Nephron progenitor cell (in vitro differentiated cells): Measurements from ENCODE around the gene SLC2A6.

Source experiments
- DNase-seq: peaks from one replicate; pipeline ENCODE4 v3.0.0; 2021
- H3K27ac Mint-ChIP-seq: 2 replicates; pipeline ENCODE4 v1.8.0; 2021; ENCODE audit warnings: mild to moderate bottlenecking, moderate library complexity, mixed read lengths
- H3K27me3 Mint-ChIP-seq: 2 replicates; pipeline ENCODE4 v1.8.0; 2021; ENCODE audit warnings: mild to moderate bottlenecking, low read depth, mixed read lengths; ENCODE audit not compliant: poor library complexity
- H3K36me3 Mint-ChIP-seq: 2 replicates; pipeline ENCODE4 v1.8.0; 2021; ENCODE audit warnings: low read depth, mixed read lengths
- H3K4me1 Mint-ChIP-seq: 2 replicates; pipeline ENCODE4 v1.8.0; 2021; ENCODE audit warnings: mixed read lengths
- H3K4me3 Mint-ChIP-seq: 2 replicates; pipeline ENCODE4 v1.8.0; 2021; ENCODE audit warnings: mild to moderate bottlenecking, moderate library complexity, mixed read lengths
- H3K9me3 Mint-ChIP-seq: 2 replicates; pipeline ENCODE4 v1.8.0; 2021; ENCODE audit warnings: mild to moderate bottlenecking, moderate library complexity, mixed read lengths
- CTCF ChIP-seq: fragments of 200-600 bp; sonication (generic); IDR thresholded peaks from 2 replicates; pipeline ENCODE4 v1.5.0; 2021; ENCODE audit warnings: antibody characterized with exemption

SLC2A6 gene

GRCh38 chr9:133448487-133448972 is 30.4 kb downstream of the SLC2A6 start:
- DNase-seq = no peak
- H3K27ac Mint-ChIP-seq = no peak overlapping the region
- H3K9me3 Mint-ChIP-seq = no peaks in the 10 kb centered on the region
- H3K36me3 Mint-ChIP-seq = no peaks in the 10 kb centered on the region
- peaks cover 12% of the 10 kb centered on the region for H3K27me3 Mint-ChIP-seq
- TF ChIP-seq CTCF = no peak
- no peak overlapping the region for H3K4me3 Mint-ChIP-seq
- peaks cover 11% of the 10 kb centered on the region for H3K4me1 Mint-ChIP-seq

GRCh38 chr9:133445293-133445969 is 33.5 kb downstream of the SLC2A6 start:
- Mint-ChIP-seq H3K4me3 (no peak overlapping the region), H3K27me3 (peaks cover 6% of the 10 kb centered on the region), H3K9me3 (no peaks in the 10 kb centered on the region), H3K36me3 (no peaks in the 10 kb centered on the region), H3K4me1 (peaks cover 18% of the 10 kb centered on the region), H3K27ac (no peak overlapping the region)
- no peak for DNase-seq
- no peak for TF ChIP-seq CTCF

- H3K9me3 Mint-ChIP-seq = no peaks in the 10 kb centered on the region
- no peak for TF ChIP-seq CTCF
Measured at GRCh38 chr9:133443982-133444381, 34.9 kb downstream of the SLC2A6 start.

GRCh38 chr9:133443248-133443647 is 35.7 kb downstream of the SLC2A6 start:
- DNase-seq = no peak
- no peaks in the 10 kb centered on the region for H3K9me3 Mint-ChIP-seq
- no peak for TF ChIP-seq CTCF
- no peak overlapping the region for H3K27ac Mint-ChIP-seq
- H3K4me1 Mint-ChIP-seq = peaks cover 18% of the 10 kb centered on the region
- peaks cover 9% of the 10 kb centered on the region for H3K27me3 Mint-ChIP-seq
- H3K4me3 Mint-ChIP-seq = no peak overlapping the region
- H3K36me3 Mint-ChIP-seq = no peaks in the 10 kb centered on the region

More at GRCh38 chr9:133443982-133444381, 34.9 kb downstream of the SLC2A6 start:
- Mint-ChIP-seq H3K27ac (no peak overlapping the region), H3K36me3 (no peaks in the 10 kb centered on the region), H3K4me3 (no peak overlapping the region), H3K4me1 (peaks cover 18% of the 10 kb centered on the region), H3K27me3 (peaks cover 9% of the 10 kb centered on the region)
- DNase-seq = no peak

- H3K27me3 Mint-ChIP-seq = peaks cover 9% of the 10 kb centered on the region
- no peaks in the 10 kb centered on the region for H3K9me3 Mint-ChIP-seq
- H3K27ac Mint-ChIP-seq = no peak overlapping the region
- peaks cover 18% of the 10 kb centered on the region for H3K4me1 Mint-ChIP-seq
- no peak for DNase-seq
- no peak overlapping the region for H3K4me3 Mint-ChIP-seq
- TF ChIP-seq CTCF = no peak
- H3K36me3 Mint-ChIP-seq = no peaks in the 10 kb centered on the region
Measured at GRCh38 chr9:133441571-133441970, 37.3 kb downstream of the SLC2A6 start.

GRCh38 chr9:133440874-133441273 is 38.0 kb downstream of the SLC2A6 start:
- peaks cover 12% of the 10 kb centered on the region for H3K4me1 Mint-ChIP-seq
- H3K4me3 Mint-ChIP-seq = no peak overlapping the region
- no peaks in the 10 kb centered on the region for H3K36me3 Mint-ChIP-seq
- no peak overlapping the region for H3K27ac Mint-ChIP-seq
- peaks cover 6% of the 10 kb centered on the region for H3K27me3 Mint-ChIP-seq
- no peaks in the 10 kb centered on the region for H3K9me3 Mint-ChIP-seq
- no peak for TF ChIP-seq CTCF
- no peak for DNase-seq
